Neural progenitor cell (in vitro differentiated cells): ENCODE results near the gene AMPH. TPM values are rescaled to one million over a fixed set of nuclear protein-coding genes. Genes with fewer than 3 reads are reported as not detected.

Experiments used
- DNase-seq: peaks from one replicate; pipeline ENCODE4 v3.0.0-alpha.2; 2016; ENCODE audit warnings: low spot score
- H2AFZ ChIP-seq: fragments of 200-600 bp; sonication (generic); replicated peaks from 2 replicates; pipeline ENCODE4 v1.6.1; 2016; ENCODE audit warnings: antibody characterized with exemption
- H3F3A ChIP-seq: fragments of 200-600 bp; sonication (generic); 2 replicates; pipeline ENCODE4 v1.6.1; 2016; ENCODE audit warnings: antibody characterized with exemption, low read depth
- H3K27ac ChIP-seq: fragments of 200-600 bp; sonication (generic); 2 replicates; pipeline ENCODE4 v1.5.1; 2016; ENCODE audit warnings: mild to moderate bottlenecking
- H3K27me3 ChIP-seq: fragments of 200-600 bp; sonication (generic); 2 replicates; pipeline ENCODE4 v1.6.1; 2016; ENCODE audit warnings: mild to moderate bottlenecking, moderate library complexity
- H3K36me3 ChIP-seq: fragments of 200-600 bp; sonication (generic); 2 replicates; pipeline ENCODE4 v1.5.1; 2016
- H3K4me1 ChIP-seq: fragments of 200-600 bp; sonication (generic); 2 replicates; pipeline ENCODE4 v1.6.1; 2016; ENCODE audit warnings: mixed run types
- H3K4me2 ChIP-seq: fragments of 200-600 bp; sonication (generic); 2 replicates; pipeline ENCODE4 v1.6.1; 2016
- H3K4me3 ChIP-seq: fragments of 200-600 bp; sonication (generic); 2 replicates; pipeline ENCODE4 v1.5.1; 2016
- H3K79me2 ChIP-seq: fragments of 200-600 bp; sonication (generic); 2 replicates; pipeline ENCODE4 v1.6.1; 2016; ENCODE audit warnings: low read depth
- H3K9ac ChIP-seq: fragments of 200-600 bp; sonication (generic); 2 replicates; pipeline ENCODE4 v1.6.1; 2016
- H3K9me3 ChIP-seq: fragments of 200-600 bp; sonication (generic); 2 replicates; pipeline ENCODE4 v1.5.1; 2016; ENCODE audit warnings: low read depth
- H4K20me1 ChIP-seq: fragments of 200-600 bp; sonication (generic); 2 replicates; pipeline ENCODE4 v1.6.1; 2016; ENCODE audit warnings: low read depth
- H3K27ac Mint-ChIP-seq: 3 replicates; pipeline ENCODE4 v1.8.0; 2021; ENCODE audit warnings: mixed read lengths
- H3K27me3 Mint-ChIP-seq: 2 replicates; pipeline ENCODE4 v1.8.0; 2022; ENCODE audit warnings: low read depth, mild to moderate bottlenecking, inconsistent platforms, moderate library complexity, mixed read lengths; ENCODE audit not compliant: insufficient read depth
- H3K36me3 Mint-ChIP-seq: 3 replicates; pipeline ENCODE4 v1.8.0; 2021; ENCODE audit warnings: mixed read lengths
- H3K4me1 Mint-ChIP-seq: 3 replicates; pipeline ENCODE4 v1.8.0; 2021; ENCODE audit warnings: mixed read lengths
- H3K4me3 Mint-ChIP-seq: 3 replicates; pipeline ENCODE4 v1.8.0; 2021; ENCODE audit warnings: mild to moderate bottlenecking, moderate library complexity, mixed read lengths
- H3K9me3 Mint-ChIP-seq: 3 replicates; pipeline ENCODE4 v1.8.0; 2020; ENCODE audit warnings: mixed read lengths
- EZH2 ChIP-seq: fragments of 200-600 bp; sonication (generic); IDR thresholded peaks from 2 replicates; pipeline ENCODE4 v1.6.1; 2017; ENCODE audit warnings: antibody characterized with exemption, mild to moderate bottlenecking, moderate library complexity
- EZH2phosphoT487 ChIP-seq: fragments of 200-600 bp; sonication (generic); IDR thresholded peaks from 2 replicates; pipeline ENCODE4 v1.6.1; 2017; ENCODE audit warnings: antibody characterized with exemption
- total RNA-seq: library from RNA; depleted of rRNA; stranded (reverse); fragments of >200 nt; gene quantifications from 2 replicates; pipeline ENCODE4 v1.2.3, GENCODE V29; 2015; ENCODE audit warnings: low replicate concordance
- TF ChIP-seq, protein P1 (sequence below): fragments of 200-600 bp; sonication (generic); IDR thresholded peaks from 2 replicates; pipeline ENCODE4 v1.5.1; 2017; ENCODE audit warnings: antibody characterized with exemption, mild to moderate bottlenecking

Gene AMPH
- total RNA-seq, 1 donor from 2014 or later, result 21.2 TPM

GRCh38 chr7:38524786-38525185 lies 106.4 kb downstream of the AMPH start:
- no peak for DNase-seq
- Histone ChIP-seq H3F3A (no peaks in the 10 kb centered on the region), H3K4me1 (no peaks in the 10 kb centered on the region), H3K4me2 (no peak overlapping the region), H4K20me1 (no peaks in the 10 kb centered on the region), H3K4me3 (no peak overlapping the region), H3K79me2 (no peaks in the 10 kb centered on the region), H3K27me3 (no peaks in the 10 kb centered on the region), H3K9me3 (no peaks in the 10 kb centered on the region), H3K27ac (no peak overlapping the region), H3K36me3 (no peaks in the 10 kb centered on the region), H3K9ac (no peak overlapping the region), H2AFZ (no peak overlapping the region)
- Mint-ChIP-seq H3K27me3 (no peaks in the 10 kb centered on the region), H3K4me3 (no peak overlapping the region), H3K4me1 (no peaks in the 10 kb centered on the region), H3K36me3 (peaks cover 5% of the 10 kb centered on the region), H3K27ac (no peak overlapping the region), H3K9me3 (no peaks in the 10 kb centered on the region)
- TF ChIP-seq, protein P1, sequence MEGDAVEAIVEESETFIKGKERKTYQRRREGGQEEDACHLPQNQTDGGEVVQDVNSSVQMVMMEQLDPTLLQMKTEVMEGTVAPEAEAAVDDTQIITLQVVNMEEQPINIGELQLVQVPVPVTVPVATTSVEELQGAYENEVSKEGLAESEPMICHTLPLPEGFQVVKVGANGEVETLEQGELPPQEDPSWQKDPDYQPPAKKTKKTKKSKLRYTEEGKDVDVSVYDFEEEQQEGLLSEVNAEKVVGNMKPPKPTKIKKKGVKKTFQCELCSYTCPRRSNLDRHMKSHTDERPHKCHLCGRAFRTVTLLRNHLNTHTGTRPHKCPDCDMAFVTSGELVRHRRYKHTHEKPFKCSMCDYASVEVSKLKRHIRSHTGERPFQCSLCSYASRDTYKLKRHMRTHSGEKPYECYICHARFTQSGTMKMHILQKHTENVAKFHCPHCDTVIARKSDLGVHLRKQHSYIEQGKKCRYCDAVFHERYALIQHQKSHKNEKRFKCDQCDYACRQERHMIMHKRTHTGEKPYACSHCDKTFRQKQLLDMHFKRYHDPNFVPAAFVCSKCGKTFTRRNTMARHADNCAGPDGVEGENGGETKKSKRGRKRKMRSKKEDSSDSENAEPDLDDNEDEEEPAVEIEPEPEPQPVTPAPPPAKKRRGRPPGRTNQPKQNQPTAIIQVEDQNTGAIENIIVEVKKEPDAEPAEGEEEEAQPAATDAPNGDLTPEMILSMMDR, result no peak
- TF ChIP-seq EZH2phosphoT487 (no peak), EZH2 (no peak)

- H3K27me3 ChIP-seq, result no peaks in the 10 kb centered on the region
- no peaks in the 10 kb centered on the region for H3F3A ChIP-seq
- no peaks in the 10 kb centered on the region for H3K36me3 ChIP-seq
- DNase-seq, result no peak
- peaks cover 6% of the 10 kb centered on the region for H3K9me3 Mint-ChIP-seq
- H2AFZ ChIP-seq, result no peak overlapping the region
- no peak overlapping the region for H3K9ac ChIP-seq
- TF ChIP-seq EZH2phosphoT487, result no peak
- TF ChIP-seq EZH2, result no peak
- H3K4me3 Mint-ChIP-seq, result no peak overlapping the region
- no peaks in the 10 kb centered on the region for H3K27me3 Mint-ChIP-seq
- no peak overlapping the region for H3K4me2 ChIP-seq
- H3K4me3 ChIP-seq, result no peak overlapping the region
- H3K4me1 Mint-ChIP-seq, result no peaks in the 10 kb centered on the region
- no peaks in the 10 kb centered on the region for H3K9me3 ChIP-seq
- no peak overlapping the region for H3K27ac Mint-ChIP-seq
- no peaks in the 10 kb centered on the region for H4K20me1 ChIP-seq
- no peaks in the 10 kb centered on the region for H3K4me1 ChIP-seq
- peaks cover 3% of the 10 kb centered on the region for H3K36me3 Mint-ChIP-seq
- H3K79me2 ChIP-seq, result no peaks in the 10 kb centered on the region
- H3K27ac ChIP-seq, result no peak overlapping the region
Observed at GRCh38 chr7:38520741-38521140, 110.4 kb downstream of the AMPH start.

DNA sequence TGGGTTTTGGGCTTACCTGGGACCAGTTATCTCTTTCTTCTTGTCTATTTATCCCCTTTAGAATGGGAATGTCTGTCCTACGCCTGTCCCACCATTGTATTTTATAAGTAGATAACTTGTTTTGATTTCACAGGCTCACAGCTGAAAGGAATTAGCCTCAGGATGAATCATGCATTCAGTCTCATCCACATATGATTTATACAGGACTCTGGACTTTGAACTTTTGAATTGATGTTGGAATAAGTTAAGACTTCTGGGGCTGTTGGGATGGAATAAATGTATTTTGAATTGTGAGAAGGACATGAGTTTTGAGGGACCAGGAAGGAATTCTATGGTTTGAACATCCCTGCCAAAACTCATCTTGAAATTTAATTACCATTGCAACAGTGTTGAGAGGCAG lies 112.6 kb downstream of the AMPH start:
- no peaks in the 10 kb centered on the region for H3K27me3 Mint-ChIP-seq
- Histone ChIP-seq H3F3A (no peaks in the 10 kb centered on the region), H3K27me3 (no peaks in the 10 kb centered on the region), H3K79me2 (no peaks in the 10 kb centered on the region), H3K27ac (no peak overlapping the region), H2AFZ (no peak overlapping the region), H3K9me3 (no peaks in the 10 kb centered on the region), H3K9ac (no peak overlapping the region), H3K4me1 (no peaks in the 10 kb centered on the region), H4K20me1 (no peaks in the 10 kb centered on the region), H3K36me3 (no peaks in the 10 kb centered on the region), H3K4me2 (no peak overlapping the region), H3K4me3 (no peak overlapping the region)
- H3K4me1 Mint-ChIP-seq, result no peaks in the 10 kb centered on the region
- no peak for TF ChIP-seq EZH2
- TF ChIP-seq, protein P1, result no peak
- no peak for TF ChIP-seq EZH2phosphoT487
- H3K27ac Mint-ChIP-seq, result no peak overlapping the region
- no peak for DNase-seq
- H3K9me3 Mint-ChIP-seq, result peaks cover 9% of the 10 kb centered on the region
- peaks cover 9% of the 10 kb centered on the region for H3K36me3 Mint-ChIP-seq
- H3K4me3 Mint-ChIP-seq, result no peak overlapping the region

GRCh38 chr7:38512704-38513103 lies 118.5 kb downstream of the AMPH start:
- no peak overlapping the region for H3K9ac ChIP-seq
- no peak overlapping the region for H2AFZ ChIP-seq
- no peaks in the 10 kb centered on the region for H3K79me2 ChIP-seq
- H3K9me3 ChIP-seq, result no peaks in the 10 kb centered on the region
- peaks cover 7% of the 10 kb centered on the region for H3K36me3 Mint-ChIP-seq
- H3K4me2 ChIP-seq, result no peak overlapping the region
- H3K4me3 ChIP-seq, result no peak overlapping the region
- H3K4me1 ChIP-seq, result no peaks in the 10 kb centered on the region
- H4K20me1 ChIP-seq, result no peaks in the 10 kb centered on the region
- H3K4me1 Mint-ChIP-seq, result no peaks in the 10 kb centered on the region
- H3K27ac Mint-ChIP-seq, result no peak overlapping the region
- H3K36me3 ChIP-seq, result no peaks in the 10 kb centered on the region
- H3F3A ChIP-seq, result no peaks in the 10 kb centered on the region
- no peaks in the 10 kb centered on the region for H3K27me3 ChIP-seq
- TF ChIP-seq, protein P1, result no peak
- TF ChIP-seq EZH2 (no peak), EZH2phosphoT487 (no peak)
- peaks cover 5% of the 10 kb centered on the region for H3K9me3 Mint-ChIP-seq
- no peaks in the 10 kb centered on the region for H3K27me3 Mint-ChIP-seq
- no peak overlapping the region for H3K4me3 Mint-ChIP-seq
- no peak for DNase-seq
- H3K27ac ChIP-seq, result no peak overlapping the region
